ENCODE measurements around the gene MTCL3.

Gene MTCL3

DNA sequence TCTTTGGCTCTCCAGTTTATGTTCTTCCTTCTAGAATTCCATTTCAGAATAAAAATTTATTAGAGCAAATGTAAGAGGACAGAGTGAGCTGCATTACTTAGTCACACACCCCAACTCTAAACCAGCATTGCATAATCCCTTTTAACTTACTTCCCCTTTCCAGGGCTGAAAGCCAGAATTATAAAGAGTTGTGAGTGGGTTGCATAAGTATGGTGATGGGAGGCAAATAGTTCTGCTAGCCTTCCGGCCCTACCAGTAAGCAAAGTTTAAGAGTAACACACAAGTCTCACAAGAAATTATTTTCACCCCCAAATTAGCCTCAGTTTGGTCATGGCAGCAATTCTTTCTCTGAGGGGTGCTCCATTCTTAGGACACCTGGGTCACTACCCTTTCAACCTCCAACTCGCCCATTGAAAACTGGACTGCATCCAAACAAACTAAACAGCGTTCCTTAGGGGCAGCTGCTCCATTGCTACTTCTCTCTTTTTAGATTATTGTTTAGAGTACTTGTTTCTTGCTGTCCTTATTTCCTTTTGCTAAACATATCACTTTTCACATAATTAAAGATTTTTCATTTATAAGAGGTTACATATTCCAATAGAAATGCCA, 61.6 kb downstream of the MTCL3 start:
- Histone ChIP-seq H3K9me3 (ENCODE audit: control insufficient read depth, low read depth, low read length) (no peaks in the 10 kb centered on the region), H2AFZ (ENCODE audit: control insufficient read depth, low read length) (no peak overlapping the region), H3K27ac (ENCODE audit: control insufficient read depth, insufficient read depth, low read length) (no peak overlapping the region), H3K36me3 (ENCODE audit: control insufficient read depth in 2 of 2, extremely low read depth in 1 of 2, insufficient read depth in 2 of 2, low read length in 2 of 2) (no peaks in the 10 kb centered on the region), H3K27me3 (ENCODE audit: control insufficient read depth, extremely low read depth, insufficient read depth, low read length) (no peaks in the 10 kb centered on the region), H3K79me2 (ENCODE audit: control insufficient read depth, insufficient read depth, low read length) (no peaks in the 10 kb centered on the region), H3K9me1 (ENCODE audit: control insufficient read depth, extremely low read depth, insufficient read depth, low read length) (no peaks in the 10 kb centered on the region), H3K4me1 (ENCODE audit: control insufficient read depth, extremely low read depth, insufficient read depth, low read length) (no peaks in the 10 kb centered on the region), H4K20me1 (ENCODE audit: control insufficient read depth, extremely low read depth, insufficient read depth, low read length) (no peaks in the 10 kb centered on the region), H3K4me3 (ENCODE audit: control insufficient read depth in 2 of 3, extremely low read depth in 1 of 3, insufficient read depth in 2 of 3, low read depth in 1 of 3, low read length in 3 of 3) (no peak overlapping the region), H3K9ac (ENCODE audit: control insufficient read depth, extremely low read depth, insufficient read depth, low read length) (no peak overlapping the region), H3K4me2 (ENCODE audit: control insufficient read depth, extremely low read depth, insufficient read depth, low read depth, low read length) (no peak overlapping the region)
- no peak for TF ChIP-seq CTCF (optimal IDR thresholded peaks at IDR 0.05 in 1 of 3, IDR thresholded peaks at IDR 0.05 in 1 of 3, conservative IDR thresholded peaks at IDR 0.05 in 1 of 3; ENCODE audit: extremely low read depth in 1 of 3, insufficient read depth in 2 of 3, low read length in 3 of 3)
- dilution Hi-C loops (cut with MboI; ENCODE audit: extremely low pct_ligation_motif_present, low sequenced_read_pairs): no loop called here
- FAIRE-seq (no peak), DNase-seq (ENCODE audit: low read depth, low spot score) (no peak)

- dilution Hi-C loops (cut with MboI; ENCODE audit: extremely low pct_ligation_motif_present, low sequenced_read_pairs): no loop called here
- H3K4me1 ChIP-seq (ENCODE audit: control insufficient read depth, extremely low read depth, insufficient read depth, low read length): no peaks in the 10 kb centered on the region
- no peak for FAIRE-seq
- no peak overlapping the region for H3K4me3 ChIP-seq (ENCODE audit: control insufficient read depth in 2 of 3, extremely low read depth in 1 of 3, insufficient read depth in 2 of 3, low read depth in 1 of 3, low read length in 3 of 3)
- no peak for TF ChIP-seq CTCF (optimal IDR thresholded peaks at IDR 0.05 in 1 of 3, IDR thresholded peaks at IDR 0.05 in 1 of 3, conservative IDR thresholded peaks at IDR 0.05 in 1 of 3; ENCODE audit: extremely low read depth in 1 of 3, insufficient read depth in 2 of 3, low read length in 3 of 3)
- TF ChIP-seq EZH2 (IDR thresholded peaks at IDR 0.05; ENCODE audit: low read length): no peak
- H4K20me1 ChIP-seq (ENCODE audit: control insufficient read depth, extremely low read depth, insufficient read depth, low read length): no peaks in the 10 kb centered on the region
- H3K9me1 ChIP-seq (ENCODE audit: control insufficient read depth, extremely low read depth, insufficient read depth, low read length): no peaks in the 10 kb centered on the region
- no peak overlapping the region for H3K4me2 ChIP-seq (ENCODE audit: control insufficient read depth, extremely low read depth, insufficient read depth, low read depth, low read length)
- no peak overlapping the region for H2AFZ ChIP-seq (ENCODE audit: control insufficient read depth, low read length)
- H3K27me3 ChIP-seq (ENCODE audit: control insufficient read depth, extremely low read depth, insufficient read depth, low read length): no peaks in the 10 kb centered on the region
- no peak overlapping the region for H3K27ac ChIP-seq (ENCODE audit: control insufficient read depth, insufficient read depth, low read length)
- H3K79me2 ChIP-seq (ENCODE audit: control insufficient read depth, insufficient read depth, low read length): no peaks in the 10 kb centered on the region
- no peaks in the 10 kb centered on the region for H3K36me3 ChIP-seq (ENCODE audit: control insufficient read depth in 2 of 2, extremely low read depth in 1 of 2, insufficient read depth in 2 of 2, low read length in 2 of 2)
- H3K9me3 ChIP-seq (ENCODE audit: control insufficient read depth, low read depth, low read length): no peaks in the 10 kb centered on the region
- no peak overlapping the region for H3K9ac ChIP-seq (ENCODE audit: control insufficient read depth, extremely low read depth, insufficient read depth, low read length)
- no peak for DNase-seq (ENCODE audit: low read depth, low spot score)
These were observed 62.7 kb downstream of the MTCL3 start for GRCh38 chr6:127456465-127456864.

Data from keratinocyte (primary cell).